HG03045 (cell line): ENCODE measurements around the gene GALNT2.

Source experiments
- ATAC-seq: cut with Tn5 transposase; IDR thresholded peaks from one replicate; pipeline ENCODE4 v1.9.1; 2021; ENCODE audit warnings: mild to moderate bottlenecking, moderate library complexity; ENCODE audit not compliant: unreplicated experiment

Gene GALNT2

DNA sequence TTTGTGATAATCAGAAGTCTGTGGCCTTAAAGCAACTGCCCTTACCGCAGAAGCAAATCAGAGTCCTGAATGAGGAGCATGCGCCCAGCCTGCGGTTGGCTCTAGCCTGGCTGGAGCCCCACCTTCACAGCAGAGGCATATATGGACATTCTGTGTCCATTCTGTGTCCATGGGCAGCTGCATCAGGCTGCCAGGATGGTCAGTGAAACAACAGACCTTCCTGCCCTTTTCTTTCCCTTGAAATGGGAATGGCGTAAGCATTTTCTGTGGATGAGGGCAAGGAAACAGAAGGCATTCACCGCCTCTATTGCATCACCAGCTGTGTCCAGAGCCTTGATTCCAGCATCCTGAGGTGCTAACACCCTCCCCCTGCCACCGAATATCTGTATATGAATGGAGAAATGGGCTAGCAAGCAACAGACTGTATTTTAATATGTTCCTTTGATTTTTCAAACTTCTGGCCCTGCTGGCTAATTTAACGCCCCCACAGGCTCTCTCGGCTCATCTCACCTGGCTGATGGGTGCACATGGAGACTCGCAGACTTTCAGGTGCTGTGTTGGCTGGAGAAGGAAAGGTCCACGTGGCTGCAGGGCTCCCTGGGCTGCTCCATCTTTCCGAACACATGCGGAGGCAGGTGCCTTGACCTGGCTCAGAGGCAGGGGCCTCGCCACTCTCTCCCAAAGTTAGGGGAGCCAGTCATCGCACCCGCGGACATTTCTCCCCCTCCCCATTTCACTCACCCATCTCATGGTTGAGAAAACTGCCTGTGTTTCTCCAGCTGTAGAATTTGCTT is 159.2 kb downstream of the GALNT2 start:
- ATAC-seq = no peak

DNA sequence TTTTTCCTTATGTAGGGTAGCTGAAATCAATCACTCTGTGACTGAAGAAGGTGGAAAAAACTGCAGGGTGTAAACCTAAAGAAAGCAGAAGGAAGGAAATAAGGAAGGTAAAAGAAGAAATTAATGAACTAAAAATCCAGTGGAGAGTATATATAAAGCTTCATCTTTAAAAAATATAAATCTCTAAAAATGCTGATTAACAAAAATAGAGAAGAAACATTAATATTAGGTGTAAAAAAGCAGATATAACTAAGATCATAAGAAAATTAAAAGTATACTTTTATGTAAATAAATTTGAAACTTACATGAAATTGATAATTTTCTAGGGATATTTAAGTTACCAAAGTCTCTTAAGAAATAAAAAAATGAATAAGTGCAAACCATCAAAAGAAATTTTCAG is 159.8 kb downstream of the GALNT2 start:
- no peak for ATAC-seq

DNA sequence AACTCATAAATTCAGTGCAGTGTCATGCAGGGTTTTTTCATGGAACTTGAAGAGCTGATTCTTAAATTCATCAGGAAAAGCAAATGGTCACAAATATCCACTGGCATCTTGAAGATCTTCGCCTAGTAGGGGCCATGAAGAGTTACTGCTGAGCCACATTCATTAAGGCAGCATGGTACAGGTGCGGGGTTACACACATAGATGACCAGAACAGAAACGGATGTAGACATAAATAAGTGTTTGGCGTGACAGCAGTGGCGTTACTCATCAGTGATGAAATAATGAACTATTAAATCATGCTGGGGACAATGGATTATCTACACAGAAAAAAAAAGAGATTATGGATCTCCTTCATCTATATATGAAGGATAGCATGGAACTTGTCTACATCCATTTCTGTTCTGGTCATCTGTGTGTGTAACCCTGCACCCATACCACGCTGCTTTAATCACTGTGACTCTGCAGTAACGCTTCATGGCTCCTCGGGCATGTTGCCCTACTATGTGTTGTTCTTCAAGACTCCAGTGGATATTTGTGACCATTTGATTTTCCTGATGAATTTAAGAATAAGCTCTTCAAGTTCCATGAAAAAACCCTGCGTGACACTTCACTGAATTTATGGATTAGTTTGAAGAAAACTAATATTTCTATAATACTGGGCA is 161.3 kb downstream of the GALNT2 start:
- no peak for ATAC-seq

DNA sequence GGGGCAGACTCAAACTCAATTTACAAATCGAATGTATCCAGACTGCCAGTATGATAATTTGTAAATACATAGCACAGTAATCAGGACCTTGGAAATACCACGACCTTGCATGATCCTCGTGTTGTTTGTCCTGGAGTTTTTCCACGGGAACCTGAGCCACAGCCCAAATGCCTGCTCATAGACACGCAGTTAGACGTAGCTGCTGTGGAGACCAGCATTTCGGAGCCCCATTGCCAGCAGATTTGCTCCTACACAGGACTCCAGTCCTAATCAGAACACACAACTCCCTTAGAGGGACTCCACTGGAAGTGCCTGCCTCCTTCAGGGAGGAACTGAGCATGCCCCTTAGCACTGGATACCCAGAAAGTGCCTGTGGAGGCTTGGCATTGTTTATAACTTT is 163.2 kb downstream of the GALNT2 start:
- no peak for ATAC-seq

DNA sequence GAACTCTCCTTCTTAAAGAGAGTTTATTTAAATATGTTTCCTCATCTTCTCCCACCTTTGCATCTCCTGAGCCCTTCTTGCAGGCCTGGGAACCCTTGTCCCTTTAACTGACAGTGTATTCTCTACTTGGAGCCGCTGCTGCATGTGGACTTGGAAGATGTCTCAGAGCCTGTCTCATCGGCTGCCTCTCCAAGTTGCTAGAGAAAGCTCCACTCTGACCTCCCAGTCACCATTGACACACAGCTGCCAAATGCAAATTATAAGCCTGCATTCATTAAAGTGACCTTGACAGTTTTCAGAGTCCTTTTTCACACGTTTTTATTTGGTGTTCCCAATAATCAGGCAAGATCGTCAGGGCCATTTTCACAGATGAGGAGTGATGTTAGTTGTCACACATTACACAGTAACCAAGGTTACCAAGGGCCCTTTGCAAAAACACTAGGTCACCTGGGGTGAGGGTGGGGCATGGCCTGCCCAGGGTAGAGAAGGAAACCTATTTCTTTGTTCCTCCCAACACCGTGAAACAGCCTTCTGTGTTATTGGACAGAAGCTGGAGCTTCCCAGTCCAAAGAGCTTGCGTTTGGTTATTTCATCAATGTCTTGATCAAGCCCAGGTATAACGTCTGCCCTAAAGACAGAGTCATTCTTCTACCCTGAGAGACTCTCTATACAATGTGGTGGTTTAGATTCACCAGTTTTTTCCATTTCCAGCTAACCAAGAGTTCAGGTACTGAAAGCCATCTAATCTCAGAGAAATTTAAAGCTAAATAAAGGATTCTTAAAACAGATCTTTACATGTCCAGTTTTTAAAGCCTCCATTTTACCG is 164.1 kb downstream of the GALNT2 start:
- no peak for ATAC-seq

DNA sequence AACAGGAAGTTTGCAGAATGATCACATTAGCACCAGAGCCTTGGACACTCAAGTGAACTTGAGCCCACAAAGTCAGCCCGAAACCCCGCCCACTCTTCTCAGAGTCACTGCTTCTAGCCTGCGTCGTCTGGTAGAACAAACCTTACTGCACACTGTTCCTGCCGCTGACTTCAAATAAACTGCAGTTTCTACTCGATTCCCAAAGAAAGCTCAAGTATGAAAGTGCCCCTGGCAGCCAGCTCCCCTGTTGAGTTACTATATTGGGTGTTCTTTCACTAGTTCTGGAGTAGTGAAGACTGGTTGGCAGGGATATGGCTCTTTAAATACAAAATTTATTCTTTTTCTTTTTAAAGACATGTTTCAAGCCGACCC is 164.7 kb downstream of the GALNT2 start:
- ATAC-seq = no peak

DNA sequence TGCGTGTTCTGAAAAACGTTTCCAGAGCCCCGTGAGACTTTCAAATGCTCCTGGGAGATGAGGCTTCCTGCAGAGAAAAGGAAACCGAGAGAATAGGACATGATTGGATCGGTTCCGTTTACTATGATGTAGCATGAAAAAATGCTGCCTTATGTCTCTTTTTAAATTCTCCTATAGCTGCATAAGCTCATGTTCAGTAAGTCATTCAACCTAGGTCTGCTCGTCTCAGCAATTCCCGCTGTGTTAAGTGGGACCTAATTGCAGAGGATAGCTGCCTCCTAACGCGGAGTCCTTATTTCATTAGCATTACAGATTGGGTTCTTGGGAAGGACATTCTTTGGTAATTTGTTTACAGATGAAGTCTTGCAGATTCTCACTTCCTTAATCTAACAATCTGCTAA is 165.3 kb downstream of the GALNT2 start:
- no peak for ATAC-seq

DNA sequence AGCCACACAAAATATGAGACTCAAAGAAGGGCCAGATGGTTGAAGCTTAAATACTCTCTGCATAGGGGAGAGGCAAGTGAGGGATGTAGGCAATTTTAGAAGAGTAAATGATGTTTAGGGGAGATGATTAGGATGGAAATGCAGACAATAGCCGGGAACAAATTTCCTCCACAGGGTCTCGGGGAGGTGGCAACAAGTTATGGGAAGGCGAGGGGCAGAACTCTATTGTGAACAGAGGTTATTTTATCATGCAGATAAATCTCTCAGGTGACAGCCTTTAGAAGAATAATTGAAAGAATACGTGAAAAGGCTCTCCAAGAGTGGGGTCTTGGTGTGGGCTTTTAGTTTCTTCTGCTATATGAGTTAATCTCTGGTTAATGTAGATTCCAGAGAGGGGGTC is 166.7 kb downstream of the GALNT2 start:
- ATAC-seq = no peak

DNA sequence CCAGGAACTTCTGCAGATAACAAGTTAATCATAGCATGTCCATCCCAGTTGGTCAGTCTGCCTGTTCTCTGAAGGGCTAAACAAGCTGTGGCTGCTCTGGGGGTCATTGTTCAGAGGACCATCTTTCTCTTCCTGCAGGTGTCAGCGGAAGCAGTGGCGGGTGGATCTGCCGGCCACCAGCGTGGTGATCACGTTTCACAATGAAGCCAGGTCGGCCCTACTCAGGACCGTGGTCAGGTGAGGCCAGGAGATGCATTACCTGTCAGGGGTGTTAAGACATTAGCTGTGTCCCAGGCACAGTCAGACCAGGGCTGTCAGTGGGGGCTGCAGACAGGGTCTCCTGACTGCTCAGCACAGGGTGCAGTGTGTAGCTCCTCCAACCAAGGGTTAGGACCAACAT is 168.8 kb downstream of the GALNT2 start:
- no peak for ATAC-seq

DNA sequence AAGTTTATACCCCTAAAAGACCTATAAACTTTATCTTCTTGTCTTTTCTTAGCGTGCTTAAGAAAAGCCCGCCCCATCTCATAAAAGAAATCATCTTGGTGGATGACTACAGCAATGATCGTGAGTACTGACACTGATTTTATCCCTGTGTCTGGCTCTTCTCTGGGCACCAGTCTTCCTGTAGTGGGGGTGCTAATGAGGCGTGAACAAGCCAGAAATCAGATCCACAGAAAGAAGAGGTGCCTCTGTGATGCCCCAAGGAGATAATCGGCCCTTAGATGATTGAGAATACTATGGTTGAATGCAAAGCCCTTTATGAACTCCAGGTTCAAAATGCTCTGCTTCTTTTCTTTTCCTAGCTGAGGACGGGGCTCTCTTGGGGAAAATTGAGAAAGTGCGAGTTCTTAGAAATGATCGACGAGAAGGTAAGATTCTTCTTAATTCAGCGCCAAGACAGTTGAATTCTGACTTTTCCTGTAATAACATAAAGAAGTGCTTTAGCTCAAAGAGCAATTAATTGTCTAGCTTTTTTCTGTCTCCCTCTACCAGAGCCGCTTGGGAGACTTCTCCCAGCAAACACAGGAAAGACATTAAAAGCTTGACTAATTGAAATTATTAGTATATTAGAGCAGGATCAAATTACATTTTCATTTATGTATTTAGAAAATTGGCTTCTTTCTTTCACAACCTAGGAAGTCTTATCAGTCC is 169.4 kb downstream of the GALNT2 start:
- ATAC-seq = no peak

DNA sequence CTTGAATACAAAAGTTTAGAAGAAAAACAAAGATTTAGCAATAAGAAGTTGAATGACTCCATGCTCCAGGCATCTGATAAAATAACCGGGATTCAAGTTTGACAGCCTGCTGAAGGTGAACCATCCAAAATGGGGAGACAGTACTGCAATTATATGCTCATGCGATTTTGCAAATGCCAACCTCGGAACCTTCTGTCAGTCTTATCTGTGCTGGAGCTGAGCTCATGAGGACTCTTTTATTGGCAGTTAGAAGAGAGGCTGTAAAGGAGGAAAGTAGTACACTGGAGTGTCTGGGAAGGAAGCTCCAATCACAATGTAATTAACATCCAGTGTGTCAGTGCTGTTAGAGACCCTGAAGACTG is 170.0 kb downstream of the GALNT2 start:
- ATAC-seq = no peak

DNA sequence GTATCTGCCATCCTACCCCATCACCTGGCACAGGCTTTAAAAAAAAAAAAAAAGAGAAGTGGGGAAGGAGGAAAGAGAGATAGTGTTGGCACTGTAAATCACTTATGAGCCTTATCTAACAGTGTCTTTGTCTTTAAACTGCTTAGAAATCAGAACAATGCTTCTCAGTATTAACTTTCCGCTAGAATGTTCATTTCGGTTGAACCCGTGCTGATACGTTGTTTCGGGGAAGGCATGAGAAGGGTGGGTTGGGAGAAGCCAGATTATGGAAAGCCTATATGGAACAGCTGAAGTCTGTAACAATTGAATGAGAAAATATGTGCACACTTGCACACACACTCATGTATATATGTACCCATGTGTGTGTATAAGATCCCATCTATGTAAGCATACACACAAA is 170.8 kb downstream of the GALNT2 start:
- no peak for ATAC-seq

DNA sequence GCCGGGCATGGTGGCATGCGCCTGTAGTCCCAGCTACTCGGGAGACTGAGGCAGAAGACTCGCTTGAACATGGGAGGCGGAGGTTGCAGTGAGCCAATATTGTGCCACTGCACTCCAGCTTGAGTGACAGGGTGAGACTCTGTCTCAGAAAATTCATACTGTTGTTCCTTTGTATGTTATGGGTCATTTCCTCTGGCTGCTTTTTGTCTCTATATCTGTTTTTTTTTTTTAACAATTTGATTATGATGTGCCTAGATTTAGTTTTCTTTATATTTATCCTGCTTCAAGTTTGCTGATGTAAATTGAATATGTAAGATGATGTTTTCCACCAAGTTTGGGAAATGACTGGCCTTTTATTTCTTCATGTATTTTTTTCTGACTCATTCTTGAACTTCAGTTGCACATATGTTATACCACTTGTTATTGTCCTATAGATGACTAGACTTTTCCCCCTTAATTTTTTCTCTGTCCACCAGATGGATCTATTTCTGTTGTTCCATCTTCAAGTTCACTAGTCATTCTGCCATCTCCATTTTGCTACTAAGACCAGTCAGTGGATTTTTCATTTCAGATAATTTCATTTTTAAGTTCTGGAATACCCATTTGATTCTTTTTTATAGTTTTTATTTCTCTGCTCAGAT is 173.5 kb downstream of the GALNT2 start:
- no peak for ATAC-seq

DNA sequence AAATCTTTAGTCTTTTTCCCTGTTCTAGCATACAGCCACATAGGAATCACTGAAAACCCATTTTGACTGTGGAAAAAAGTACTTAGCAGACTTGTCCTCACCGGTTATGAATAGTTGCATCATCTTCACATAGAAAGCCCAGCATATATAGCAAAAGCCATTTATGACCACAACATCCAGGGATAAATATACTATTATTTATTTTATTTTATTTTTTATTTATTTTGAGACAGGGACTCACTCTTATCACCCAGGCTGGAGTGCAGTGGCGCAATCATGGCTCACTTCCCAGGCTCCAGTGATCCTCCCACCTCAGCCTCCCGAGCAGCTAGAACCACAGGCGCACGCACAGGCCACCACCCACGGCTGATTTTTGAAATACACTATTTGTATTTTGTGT is 175.3 kb downstream of the GALNT2 start:
- no peak for ATAC-seq

DNA sequence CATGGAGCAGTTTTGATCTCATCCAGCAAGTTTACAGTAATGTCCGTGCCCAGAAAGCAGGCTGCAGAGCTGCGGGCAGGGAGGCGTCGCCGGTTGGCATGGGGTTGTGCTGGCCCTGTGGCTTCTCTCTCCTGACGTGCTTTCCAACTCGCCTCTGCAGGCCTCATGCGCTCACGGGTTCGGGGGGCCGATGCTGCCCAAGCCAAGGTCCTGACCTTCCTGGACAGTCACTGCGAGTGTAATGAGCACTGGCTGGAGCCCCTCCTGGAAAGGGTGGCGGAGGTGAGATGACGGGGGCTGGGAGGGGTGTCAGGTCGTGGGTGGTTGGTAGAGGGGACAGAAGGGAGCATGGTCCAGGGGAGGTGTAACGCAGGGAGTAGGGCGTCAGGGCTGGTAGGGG is 176.1 kb downstream of the GALNT2 start:
- ATAC-seq = no peak

DNA sequence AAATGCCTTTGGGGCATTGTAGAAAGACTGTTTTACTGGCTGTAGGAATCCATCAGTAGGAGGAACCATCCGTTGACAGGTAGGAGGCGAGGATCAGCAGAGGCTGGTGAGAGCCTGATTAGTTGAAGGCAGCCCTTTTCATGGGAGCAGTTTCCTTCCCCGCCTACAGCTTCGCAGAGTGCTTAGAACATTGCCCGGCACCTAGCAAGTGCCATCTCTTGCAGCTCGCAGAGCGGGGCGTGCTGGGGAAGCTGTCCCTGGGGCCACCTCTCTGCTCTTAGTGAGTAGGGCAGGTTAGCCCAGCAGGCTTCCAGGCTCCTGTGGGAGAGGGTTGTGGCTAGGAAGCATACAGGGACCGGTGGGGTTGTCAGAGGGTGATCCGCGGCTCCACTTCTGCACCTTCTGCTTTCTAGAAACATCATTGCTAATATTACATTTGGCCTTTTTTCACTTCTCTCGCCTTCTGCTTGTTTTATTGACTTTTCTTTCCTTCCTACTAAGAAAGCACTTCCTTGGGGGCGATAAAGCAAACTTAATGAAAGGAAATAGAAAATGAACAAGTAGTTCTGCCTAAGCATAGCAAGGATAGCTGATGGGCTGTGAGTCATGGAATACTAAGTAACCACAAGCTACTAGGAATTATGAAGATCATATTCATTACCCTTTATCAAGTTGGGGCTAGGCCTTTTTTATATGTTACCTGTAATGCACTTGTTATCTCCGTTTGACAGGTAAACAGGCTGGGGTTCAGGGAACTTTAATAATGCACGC is 176.7 kb downstream of the GALNT2 start:
- no peak for ATAC-seq

DNA sequence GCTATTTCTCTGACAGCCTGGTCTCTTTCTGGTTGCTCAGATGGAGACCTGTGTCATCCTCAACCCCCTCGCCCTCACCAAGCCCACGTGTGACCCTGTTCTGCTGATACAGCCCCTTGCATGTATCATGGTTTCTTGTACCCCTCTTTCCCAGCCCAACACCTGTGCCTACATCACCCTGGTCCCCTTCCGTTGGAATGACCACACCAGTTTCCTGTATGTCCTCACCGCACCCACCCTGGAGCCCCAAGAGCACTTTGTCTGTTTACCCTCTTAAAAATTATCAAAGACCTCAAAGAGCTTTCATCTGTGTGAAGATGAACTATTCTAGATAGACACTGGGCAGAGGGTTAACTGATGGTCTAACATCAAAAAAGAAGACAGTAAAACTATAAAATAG is 179.5 kb downstream of the GALNT2 start:
- no peak for ATAC-seq

DNA sequence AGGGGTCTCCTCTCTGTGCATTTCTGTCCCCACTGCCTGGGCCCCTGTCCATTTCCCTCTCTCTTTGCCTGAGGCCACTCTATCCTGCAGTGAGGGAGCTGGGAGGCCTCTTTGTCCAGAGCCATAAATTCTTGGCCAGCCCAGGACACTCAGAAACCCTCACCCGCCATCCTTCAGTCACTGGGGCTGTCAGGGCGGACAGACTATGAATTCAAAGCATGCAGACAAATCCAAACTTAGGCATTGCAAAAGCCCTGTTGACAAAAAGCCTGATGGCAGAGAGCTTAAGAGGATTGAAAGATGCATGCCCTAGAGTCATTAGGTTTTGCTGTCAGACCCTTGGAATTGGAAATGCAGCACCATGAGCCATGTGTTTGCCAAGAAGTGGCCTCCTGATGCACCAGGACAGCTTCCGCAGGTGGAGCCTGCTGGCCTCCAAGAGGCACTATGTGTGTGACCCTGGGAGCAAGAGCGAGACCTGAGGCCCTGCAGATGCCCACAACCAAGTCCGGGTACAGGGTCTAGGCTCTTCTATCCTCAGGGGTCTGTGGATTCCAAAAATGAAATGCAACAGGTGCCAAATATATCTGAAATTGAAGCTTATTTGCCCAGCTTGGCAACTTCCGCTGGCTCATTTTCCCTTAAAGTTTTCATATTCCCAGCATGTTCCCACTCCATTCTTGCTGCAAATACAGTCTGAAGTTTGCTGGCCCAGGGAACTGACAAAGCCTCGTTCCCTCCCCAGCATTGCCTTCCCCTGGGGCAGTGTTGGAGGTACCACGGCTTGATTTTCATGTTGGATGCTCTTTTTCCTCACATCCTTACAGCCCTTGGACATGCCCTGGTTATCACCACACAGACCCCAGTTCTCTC is 181.2 kb downstream of the GALNT2 start:
- ATAC-seq = no peak

DNA sequence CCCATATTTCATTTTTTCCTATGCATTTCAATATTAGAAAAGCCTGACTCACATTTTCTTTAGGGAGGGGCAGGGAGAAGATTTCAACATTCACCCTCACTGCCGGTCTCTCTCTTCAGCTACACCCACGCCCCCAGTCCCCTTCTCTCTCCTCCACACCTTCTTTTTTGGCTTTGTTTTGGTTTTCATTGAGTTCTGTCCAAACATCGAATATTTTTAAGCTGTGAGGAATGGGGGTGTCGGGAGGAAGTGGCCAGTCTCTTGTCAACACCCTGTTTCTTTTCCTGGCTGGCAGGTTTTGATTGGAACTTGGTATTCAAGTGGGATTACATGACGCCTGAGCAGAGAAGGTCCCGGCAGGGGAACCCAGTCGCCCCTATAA is 181.8 kb downstream of the GALNT2 start:
- ATAC-seq = no peak
